ENCODE results near the gene SPI1.

- TF ChIP-seq CTCF (IDR thresholded peaks at IDR 0.05) (no peak), POLR2A (IDR thresholded peaks at IDR 0.05) (no peak)
Observed at GRCh38 chr11:47391711-47392432, 13.5 kb upstream of the SPI1 start.

All from body of pancreas (tissue), 4 donors.